Cerebellar nuclear complex (tissue), 1 donor: ENCODE measurements around the gene P2RX3.
"Not testable (repeated sequence)": the region's sequence is repeated elsewhere in the genome, so short reads cannot be mapped to it uniquely, and the experiment has no call there.

Experiments
- DNase-seq, 2 experiments: peaks; one replicate each; lab custom pipeline; 2025; lab: John Stamatoyannopoulos, UW

P2RX3 gene

DNA sequence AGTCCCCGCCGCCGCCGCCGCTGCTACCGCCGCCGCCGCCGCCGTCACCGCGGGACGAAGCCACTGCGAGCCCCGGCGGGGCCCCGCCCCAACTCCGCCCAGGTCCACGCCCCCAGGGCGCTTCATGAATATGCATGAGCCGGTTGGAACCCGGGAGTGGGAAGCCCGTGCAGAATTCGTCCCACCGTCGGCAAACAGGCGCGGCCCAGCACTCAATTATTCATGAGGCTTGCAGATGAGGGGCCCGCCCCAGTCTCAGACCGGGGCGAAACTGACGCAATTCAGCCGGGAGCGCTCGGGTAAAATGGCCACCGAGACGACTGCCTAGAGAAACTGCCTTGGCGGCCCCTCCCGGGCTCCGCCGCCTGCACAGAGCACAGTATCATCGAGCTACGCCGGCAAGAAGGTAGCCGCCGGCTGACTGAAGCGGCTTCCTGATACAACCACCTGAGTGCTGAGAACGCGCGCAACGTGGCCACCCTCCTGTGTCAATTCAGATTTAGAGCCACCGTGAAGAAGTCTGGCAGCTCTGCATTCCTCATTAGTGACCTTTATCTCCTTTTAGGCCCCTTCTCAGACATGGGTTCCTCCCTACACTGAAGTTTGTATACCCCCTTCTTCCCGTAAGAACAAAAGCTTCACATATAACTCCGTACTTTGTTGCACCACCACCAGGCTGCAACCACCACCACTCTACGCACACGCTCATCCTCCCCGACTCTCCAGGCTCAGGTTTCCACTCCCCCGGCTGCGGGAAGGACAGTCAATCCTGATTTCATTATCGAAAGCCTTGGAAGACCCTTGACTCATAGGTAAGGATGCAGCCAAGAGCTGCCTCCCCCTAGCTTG is 13.0 kb upstream of the P2RX3 start, which contains the start of gene TNKS1BP1:
TNKS1BP1 (minus strand) TSS at position 67 of the 849 bp plus-strand sequence. CDS start 3,067 bp downstream, outside the sequence.
- DNase-seq, result peak; percentile 32 to 84

DNA sequence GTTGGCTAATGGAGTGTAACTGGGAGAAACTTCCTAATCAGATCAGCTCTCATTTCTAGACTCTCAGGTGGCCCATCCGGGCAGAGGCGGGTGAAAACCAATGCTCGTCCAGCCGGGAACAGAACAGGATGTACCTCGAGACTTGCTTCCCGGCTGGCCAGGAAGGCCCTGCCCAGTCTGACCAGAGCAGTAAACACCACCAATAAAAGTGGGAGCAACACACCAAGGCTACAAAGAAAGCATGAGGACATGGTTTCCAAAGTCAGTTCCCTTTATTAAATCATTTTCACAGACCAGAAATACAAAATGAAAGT is 12.5 kb upstream of the P2RX3 start:
- DNase-seq, result no peak

DNA sequence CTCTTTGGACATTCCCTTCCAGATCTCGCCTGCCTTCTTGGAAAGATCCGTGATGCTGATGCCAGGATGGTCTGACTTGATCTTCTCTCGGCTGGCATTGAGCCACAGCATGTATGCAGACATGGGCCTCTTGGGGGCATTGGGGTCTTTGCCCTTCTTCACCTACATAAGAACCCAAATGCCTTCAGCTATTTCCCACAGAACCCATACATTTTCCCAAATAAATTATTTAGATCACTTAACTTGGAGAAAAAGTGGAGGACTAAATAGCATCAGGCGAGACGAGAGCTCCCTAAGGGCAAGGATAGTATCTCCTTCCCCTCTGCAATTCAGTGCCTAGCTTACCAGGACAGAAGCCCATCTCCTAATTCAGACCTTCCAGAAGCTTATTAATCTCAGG is 10.4 kb upstream of the P2RX3 start:
- DNase-seq, result no peak

DNA sequence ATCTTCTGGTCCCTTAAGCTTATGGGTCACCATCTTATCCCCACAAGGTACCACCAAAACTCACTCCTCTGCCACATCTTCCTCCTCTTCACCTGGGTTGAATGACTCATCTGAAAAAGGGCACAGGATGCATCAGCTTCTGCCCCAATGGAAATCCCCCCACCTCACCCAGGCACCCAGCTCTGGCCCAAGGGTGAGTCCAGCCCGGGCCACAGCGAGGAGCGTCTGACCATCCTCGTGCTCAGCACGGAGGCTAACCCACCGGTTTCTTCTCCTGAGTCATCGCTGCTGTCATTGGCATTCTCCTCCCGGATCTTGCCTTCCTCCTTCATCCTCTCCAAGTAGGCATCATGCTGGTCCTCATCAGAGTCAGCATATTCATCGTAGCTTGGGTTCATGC is 8.1 kb upstream of the P2RX3 start:
- DNase-seq, result no peak

GRCh38 chr11:57331720-57332119 is 6.4 kb upstream of the P2RX3 start:
- no peak for DNase-seq

DNA sequence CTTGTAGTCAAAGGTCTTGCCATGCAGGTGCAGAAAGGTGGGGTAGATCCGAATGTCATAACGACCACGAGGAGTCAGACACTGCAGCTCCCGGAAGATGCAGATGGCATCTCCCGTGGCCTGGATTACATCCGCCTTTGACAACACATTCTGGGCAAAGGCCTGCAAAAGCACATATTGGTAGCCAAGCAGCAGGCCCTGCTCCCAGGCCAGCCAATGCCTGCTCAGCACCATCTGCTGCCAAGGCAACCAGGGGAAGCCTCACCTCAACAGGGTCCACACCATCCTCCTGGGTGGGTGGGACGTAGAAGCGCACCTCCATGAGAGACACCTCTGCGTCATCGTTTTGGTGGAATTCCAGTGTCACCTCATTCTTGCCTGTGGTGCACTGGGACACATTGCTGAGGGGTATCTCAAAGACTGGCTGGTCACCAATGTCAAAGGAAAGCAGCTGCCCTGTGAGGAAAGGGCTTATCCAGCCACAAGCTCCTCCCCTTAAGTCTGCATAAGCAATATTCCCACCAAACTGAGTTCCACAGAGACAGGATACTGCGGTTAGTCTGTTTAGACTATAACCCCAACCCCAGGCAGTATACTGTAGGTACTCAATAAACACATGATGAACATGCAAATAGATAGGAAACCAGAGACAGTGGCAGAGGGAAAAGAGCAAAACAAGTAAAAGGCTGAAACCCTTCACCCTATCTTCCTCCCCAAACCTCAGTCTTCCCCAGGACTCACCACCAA is 5.3 kb upstream of the P2RX3 start:
- DNase-seq, result no peak

GRCh38 chr11:57335023-57335342 is 3.2 kb upstream of the P2RX3 start:
- no peak for DNase-seq

DNA sequence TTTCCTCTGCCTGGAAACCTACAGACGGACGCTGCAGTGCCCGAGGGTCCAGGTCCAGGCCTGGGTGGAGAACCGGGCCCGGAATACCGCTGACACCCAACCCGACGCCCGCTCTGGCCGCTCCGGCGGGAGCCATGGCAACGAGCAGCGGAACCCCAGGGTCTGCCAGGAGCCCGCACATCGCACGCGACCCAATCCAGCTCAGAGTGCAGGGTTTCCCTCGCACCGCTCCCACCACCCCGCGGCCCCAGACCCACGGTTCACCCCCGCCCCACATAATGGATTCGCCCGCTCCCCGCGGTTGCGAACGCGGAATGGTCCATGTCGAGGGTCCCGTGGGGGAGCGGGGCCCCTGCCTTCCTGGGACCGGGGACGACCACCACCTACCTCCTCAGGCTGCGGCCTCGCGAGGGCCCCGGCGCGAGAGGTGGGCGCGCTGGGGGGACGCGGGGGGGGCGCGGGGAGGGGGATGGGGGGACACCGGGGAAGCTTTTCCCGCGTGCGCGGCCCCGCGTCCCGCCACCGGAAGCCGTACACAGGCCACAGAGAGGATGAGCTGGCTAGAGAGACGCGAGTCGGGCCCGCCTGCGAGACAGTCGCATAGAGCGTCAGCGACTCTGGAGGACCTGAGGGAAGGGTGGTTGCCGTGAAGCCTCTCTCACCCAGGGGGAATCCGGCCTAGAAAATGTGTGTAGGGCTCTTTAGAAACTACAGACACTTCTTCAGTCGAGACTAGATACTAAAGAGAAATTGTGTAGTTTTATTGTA is 2.6 kb upstream of the P2RX3 start, which contains the start of gene SSRP1:
SSRP1 (minus strand) TSS at position 550 of the 768 bp plus-strand sequence. CDS start 771 bp downstream, outside the sequence.
- peak in 1 of 2 experiments; percentile 65 for DNase-seq

DNA sequence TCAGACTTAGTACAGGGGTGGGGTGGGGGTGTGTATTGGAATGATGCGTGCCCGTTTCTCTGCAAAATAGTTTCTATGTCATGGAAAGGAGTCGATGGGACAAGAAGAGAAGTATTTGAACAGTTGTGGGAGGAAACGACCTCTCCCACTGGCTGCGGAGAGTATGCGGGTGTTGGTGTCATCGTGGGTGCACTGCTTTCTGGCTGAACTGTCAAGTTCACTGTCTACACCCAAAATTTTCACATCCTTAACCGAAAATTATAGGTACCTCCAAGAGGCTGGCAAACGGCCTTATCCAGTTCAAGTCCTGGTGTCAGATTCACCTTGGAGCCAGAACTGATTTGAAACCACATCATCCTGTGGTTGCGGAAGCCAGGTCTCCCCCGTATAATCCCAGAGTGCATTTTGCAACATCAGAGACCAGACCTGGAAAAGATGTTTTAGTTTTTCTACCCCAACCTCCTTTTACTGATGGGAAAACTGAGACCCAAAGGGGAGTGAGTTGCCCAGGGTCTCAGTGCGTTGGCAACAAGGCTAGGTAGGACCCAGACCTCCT is 2.0 kb upstream of the P2RX3 start:
- DNase-seq, result no peak

DNA sequence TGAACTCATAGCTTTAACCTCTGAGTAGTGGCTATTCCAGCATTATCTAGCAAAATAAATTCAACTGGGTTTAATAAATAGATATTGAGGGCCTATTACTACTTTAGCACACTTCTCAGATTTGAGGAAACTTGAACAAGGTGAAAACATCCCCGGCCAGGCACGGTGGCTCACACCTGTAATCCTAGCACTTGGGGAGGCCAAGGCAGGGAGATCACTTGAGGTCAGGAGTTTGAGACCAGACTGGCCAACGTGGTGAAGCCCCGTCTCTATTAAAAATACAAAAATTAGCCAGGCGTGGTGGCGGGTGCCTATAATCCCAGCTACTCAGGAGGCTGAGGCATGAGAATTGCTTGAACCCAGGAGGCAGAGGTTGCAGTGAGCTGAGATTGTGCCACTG is 1.3 kb upstream of the P2RX3 start:
- not testable (repeated sequence) for DNase-seq

DNA sequence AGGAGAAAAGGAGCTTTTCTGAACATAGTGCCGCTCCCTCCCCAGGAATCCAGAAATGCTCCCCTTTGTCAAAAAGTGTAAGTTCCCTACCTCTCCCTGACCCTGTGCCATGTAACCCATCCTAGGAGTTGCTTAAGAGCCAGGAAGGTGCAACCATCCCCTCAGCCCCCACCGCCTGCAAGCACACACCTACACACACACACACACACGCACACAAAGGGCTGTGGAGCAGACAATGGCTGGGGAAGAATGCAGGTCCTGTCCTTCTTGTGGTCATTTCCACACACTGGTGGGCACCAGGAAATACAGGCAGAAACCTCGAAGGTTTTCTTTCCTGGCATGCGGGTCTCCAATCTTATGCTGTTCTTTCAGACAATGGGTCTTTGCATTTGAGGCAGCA is 1.2 kb downstream of the P2RX3 start:
- DNase-seq, result no peak

DNA sequence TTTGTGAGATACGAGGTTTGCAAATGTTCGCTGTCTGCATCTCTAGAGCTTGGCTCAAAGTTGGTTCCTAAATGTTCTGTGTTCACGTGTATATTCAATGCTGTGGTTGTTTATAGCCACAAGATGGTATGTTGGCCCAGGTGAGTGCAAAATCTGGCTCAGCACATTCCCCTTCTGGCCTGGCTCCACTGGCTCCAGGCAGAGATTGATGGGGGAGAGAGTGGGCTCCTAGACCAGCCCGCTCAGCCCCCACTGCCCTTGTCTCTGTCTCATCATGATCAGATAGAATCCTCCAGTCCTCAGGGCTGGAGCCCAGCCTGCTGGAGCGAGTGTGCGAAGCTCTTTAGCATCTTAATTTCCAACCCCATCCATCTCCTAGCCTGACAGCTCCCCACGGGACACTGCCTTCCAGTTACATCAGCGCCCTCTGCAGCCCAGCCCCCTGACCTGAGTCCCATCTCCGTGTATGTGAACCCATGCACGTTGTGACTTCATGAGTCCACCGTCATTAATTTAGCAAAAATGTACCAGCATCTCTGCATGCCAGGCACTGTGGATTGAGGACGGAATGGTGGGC is 2.0 kb downstream of the P2RX3 start:
- DNase-seq, result no peak

DNA sequence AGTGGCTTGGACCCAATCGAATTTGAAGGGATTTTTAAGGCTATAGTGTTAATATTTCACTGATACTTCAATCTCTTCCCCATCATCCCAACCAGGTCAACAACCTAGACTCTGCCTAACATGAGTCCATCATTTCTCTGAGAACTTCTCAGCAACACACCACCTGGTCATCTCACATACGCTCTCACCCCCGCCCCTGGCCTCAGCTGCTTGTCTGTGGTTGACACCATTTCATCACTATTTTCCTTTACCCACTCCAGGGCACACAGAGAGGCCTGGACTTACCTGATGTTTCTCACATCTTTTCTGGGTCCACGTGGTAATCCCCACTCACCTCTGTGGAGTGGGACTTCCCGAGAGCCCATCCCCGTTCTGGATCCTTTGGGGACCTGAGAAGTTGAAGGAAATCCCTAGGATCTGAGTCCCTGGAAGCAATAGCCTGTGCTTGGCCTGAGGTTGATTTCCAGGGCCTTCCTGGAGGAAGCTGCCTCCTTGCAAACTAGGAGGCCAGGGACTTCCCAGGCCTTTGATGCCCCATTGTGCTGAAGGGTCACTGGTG is 3.2 kb downstream of the P2RX3 start:
- DNase-seq, result no peak

GRCh38 chr11:57342702-57343101 is 4.5 kb downstream of the P2RX3 start:
- DNase-seq, result no peak

GRCh38 chr11:57343825-57344224 is 5.7 kb downstream of the P2RX3 start:
- no peak for DNase-seq

- no peak for DNase-seq
Measured at GRCh38 chr11:57344826-57345225, 6.7 kb downstream of the P2RX3 start.

- peak in 1 of 2 experiments; percentile 30 for DNase-seq
Measured at GRCh38 chr11:57345555-57346211, 7.5 kb downstream of the P2RX3 start.

DNA sequence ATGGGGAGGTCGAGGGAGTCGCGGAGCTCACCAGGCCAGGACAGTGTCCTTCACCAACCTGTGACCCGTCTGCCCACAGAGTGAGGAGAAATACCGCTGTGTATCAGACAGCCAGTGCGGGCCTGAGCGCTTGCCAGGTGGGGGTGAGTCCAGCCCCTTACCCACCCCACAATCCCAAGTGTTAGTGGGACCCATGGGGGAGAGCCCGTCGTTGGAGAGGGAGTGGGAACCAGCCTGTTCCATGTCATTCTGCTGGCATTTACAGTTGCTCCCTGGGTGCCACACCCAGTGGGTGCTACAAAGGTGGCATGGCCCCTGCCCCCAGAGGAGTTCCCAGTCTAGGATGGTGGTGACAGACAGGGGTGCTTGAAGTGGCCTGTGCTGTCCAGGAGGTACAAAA is 9.2 kb downstream of the P2RX3 start:
- no peak for DNase-seq

DNA sequence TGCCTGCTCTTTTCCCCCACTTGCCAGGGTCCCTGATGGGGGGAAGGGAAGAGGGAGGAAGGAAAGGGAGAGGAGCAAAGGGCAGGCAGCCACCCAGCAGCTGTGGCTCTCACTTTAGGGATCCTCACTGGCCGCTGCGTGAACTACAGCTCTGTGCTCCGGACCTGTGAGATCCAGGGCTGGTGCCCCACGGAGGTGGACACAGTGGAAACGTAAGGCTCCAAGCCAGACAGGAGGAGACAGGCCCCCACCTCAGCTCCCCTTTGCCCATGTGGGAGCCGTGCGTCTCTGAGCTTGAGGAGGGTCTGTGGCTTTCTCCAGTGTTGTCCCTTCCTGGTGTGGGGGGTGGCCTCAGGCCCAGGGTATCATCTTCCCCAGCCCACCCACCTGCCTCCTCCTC is 9.9 kb downstream of the P2RX3 start:
- DNase-seq, result no peak

- no peak for DNase-seq
Measured at GRCh38 chr11:57348636-57349313, 10.6 kb downstream of the P2RX3 start.
